HUDEP-2 (cell line): ENCODE measurements around the gene CHST3.
A peak's percentile ranks its signal among the peaks of the same experiment; 100 is the strongest.
"Not testable (repeated sequence)": the region's sequence is repeated elsewhere in the genome, so short reads cannot be mapped to it uniquely, and the experiment has no call there.

Experiments
- DNase-seq, 76 experiments: peaks; one replicate each; lab custom pipeline; 2025; ENCODE audit not compliant: unreplicated experiment in 76 of 76; lab: John Stamatoyannopoulos, UW

The CHST3 gene

DNA sequence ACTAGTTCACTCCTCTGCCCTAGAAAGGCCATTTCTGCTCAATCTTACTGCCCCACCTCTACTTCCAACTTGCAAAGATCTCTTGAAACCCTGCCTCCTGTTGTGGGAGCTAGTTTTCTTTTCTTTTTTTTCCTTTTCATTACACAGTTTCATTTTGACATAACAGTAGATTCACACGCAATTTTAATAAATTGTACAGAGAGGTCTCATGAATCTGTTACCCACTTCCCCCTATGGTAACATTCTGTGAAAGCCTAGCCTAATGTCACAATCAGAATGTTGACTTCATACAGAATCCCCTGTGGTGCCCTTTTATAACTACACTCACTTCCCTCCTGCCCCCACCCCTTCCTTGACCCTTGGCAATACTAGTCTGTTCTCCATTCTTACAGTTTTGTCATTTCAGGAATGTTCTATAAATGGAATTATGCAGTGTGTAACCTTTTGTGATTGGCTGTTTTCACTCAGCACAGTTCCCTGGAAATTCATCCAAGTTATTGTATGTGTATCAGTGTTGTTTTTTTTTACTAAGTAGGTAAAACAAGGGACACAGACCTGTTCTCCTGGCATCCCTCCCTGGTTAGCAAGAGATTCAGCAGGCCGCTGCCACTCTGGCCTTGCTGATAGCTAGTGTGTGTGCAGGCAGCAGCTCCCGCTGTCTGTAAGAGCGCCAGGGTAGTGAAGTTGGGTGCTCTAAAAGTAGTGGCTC lies 21.5 kb downstream of the CHST3 start:
- DNase-seq = no peak

DNA sequence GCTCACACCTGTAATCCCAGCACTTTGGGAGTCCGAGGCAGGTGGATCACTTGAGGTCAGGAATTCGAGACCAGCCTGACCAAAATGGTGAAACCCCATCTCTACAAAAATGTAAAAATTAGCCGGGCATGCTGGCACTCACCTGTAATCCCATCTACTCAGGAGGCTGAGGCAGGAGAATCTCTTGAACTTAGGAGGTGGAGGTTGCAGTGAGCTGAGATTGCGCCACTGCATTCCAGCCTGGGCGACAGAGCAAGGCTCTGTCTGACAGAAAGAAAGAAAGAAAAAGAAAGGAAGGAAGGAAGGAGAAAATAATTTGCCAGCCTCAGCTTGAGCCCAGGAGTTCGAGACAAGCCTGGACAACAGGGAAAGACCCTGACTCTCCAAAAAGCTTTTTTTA lies 24.7 kb downstream of the CHST3 start:
- not testable (repeated sequence) for DNase-seq

DNA sequence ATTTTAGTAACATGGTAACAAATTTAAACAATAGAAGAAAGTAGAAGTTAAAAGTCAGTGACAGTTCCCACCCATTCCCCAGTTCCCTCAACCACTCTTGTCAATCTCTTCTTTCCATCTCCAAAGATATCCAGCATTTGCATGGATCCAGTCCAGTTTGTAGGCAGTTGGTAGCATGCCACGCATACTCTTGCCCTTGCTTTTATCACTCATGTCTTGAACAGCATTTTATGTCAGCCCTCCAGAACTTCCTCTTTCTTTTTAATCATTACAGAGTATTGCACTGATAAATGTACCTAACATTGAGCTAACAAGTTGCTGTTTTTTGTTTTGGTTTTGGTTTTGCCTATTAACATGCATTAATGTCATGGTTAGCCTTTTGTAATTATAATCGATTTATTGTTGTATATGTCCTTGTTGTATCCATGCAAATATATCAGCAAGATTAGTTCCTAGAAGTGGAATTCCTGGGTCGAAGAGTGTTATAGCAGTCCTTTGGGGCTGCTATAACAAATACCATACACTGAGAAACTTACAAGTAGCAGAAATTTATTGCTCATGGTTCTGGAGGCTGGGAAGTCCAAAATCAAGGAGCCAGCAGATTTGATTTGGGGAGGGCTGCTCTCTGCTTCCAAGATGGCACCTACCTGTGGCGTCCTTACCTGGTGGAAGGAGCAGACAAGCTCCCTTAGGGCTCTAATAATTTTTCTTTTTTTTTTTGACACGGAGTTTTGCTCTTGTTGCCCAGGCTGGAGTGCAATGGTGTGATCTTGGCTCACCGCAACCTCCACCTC lies 25.7 kb downstream of the CHST3 start:
- DNase-seq = peak in 3 of 76 experiments; percentile 7 to 23 (median 13)

DNA sequence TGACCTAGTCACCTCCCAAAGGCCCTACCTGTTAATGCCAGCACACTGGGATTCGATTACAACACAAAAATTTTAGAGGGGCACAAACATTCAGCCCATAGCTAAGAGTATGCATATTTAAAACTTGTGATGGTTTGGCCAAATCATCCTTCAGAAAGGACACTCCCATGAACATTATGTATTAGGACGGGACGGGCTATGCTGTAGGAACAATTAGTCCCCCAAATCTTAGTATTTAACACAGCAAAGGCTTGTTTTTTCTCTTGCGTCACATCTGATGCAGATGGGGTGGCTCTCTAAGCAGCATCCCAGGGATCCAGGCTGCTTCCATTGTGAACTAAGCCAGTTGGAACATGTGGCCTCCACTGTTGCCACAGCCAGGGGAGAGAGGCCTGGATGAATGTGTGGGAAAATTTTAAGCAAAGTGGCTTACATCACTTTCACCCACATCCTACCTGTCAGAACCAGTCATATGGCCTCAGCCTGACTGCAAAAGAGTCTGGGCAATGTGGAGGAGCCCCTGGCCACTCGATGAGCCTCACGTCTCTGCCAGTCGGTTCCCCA lies 26.6 kb downstream of the CHST3 start:
- DNase-seq = no peak

DNA sequence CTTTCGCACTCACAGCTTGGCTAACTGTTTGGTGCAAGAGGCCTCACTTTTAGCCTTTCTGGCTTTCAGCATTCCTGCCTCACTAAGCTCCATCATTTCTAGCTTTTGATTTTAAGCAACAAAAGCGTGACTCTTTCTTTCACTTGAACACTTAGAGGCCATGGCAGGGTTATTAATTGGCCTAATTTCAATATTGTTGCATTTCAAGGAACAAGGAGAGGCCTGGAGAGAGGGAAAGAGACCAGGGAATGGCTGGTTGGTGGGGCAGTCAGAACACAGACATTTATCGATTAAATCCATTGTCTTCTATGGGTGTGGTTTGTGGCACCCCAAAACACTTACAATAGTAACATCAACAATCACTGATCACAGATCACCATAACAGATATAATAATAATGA lies 31.3 kb downstream of the CHST3 start:
- no peak for DNase-seq

DNA sequence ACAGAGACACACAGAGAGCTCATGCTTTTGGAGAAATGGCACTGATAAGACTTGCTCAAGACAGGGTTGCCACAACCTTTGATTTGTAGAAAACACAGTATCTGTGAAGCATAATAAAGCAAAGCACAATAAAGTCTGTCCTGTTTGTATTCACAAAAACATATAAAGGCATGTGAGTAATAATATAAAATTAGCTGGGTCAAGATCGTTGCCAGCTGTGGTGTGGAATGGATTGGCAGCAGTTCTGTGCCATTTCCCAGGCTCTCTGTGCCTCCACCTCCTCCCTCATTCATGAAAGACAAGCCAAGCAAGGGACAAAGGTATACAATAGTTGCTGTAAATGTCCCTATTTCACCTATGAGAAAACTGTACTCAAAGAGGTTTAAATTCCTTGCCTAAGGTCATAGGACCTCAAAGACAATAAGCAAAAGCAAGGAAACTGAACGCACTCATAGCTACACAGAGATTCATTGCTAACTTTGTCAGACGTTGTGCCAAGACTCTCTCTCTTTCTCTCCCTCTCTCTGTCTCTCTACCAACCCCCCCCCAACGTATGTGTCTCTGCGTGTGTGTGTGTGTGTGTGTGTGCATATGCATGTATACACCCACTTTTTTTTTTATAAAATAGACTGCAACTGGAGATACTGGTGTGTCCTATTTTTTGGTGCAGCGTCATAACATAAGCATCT lies 31.8 kb downstream of the CHST3 start:
- no peak for DNase-seq

DNA sequence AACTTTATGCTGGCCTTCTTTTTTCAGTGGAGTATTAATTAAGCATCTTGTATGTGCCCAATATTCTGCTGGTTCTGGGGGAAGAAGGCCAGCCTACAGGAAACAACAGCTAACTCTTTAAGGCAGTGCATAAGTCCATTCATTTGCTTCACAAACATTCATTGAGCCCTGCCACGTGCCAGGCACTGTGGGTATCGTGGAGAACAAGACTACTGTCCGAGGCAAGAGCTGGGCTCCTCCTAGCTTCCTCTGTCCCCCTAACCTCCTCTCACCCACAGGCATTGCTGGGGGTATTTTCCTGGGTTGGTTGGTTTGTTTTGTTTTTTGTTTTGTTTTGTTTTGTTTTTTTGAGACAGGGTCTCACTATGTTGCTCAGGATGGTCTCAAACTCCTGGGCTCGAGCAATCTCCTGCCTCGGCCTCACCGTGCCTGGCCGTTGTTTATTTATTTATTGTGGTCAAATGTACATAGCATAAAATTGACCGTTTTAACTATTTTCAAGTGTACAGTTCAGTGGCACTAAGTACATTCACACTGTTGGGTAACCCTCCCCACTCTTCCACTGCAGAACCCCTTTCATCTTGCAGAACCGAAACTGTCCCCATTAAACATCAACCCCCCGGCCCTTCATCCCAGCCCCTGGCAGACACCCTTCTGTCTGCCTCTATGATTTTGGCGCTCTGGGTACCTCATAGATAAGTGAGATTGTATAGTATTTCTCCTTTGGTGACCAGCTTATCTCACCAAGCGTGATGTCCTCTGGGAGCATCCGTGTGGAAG lies 32.6 kb downstream of the CHST3 start:
- no peak for DNase-seq

DNA sequence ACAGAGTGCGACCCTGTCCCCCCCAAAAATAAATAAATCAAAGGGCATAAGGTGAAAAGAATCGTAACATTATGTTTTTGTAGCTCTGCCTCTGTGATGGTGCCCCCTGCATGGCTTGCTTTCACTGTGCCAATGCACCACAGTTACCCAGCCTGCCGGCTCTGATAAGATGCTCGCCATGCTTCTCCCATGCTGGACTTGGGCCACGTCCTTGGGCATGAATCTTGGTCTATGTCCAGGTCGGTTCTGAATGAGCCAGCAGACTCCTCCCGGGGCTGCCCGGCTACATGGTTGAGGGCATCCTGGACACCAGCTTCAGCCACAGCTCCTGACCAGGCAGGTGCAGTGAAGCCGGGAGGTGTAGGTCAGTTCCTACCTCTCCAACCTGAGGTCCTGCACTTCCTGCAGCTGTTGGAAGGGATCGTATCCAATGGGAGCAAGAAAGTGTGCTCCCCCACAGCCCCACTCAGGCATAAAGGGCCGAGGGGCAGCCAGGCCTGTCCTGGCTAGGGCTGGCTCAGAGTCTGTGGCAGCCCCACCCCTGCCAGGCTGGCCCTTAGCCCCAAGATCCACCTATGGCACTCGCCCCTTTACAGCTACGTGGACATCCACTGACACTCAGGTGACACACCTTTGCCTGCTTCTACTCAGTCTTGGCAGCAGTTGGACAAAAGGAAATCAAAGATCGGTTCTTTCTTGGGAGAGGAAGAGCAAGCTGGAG lies 34.1 kb downstream of the CHST3 start:
- peak in 12 of 76 experiments; percentile 1 to 40 (median 12) for DNase-seq

DNA sequence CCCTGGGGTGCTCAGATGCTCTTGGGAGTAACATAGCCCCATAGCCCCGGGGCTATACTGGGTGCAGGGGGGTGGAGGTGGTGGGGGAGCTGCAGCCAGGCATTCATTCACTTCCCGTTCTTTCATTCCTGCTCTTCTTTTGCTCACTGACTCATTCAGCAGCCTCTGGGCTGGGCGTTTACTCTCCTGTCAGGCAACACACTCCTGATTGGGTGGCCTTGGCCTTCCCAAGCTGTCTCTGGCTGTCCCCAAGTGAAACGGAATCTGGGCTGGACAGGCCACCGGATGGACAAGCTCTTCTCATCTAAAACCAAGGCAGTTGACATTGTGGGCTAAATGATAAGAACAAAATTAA lies 34.6 kb downstream of the CHST3 start:
- no peak for DNase-seq

DNA sequence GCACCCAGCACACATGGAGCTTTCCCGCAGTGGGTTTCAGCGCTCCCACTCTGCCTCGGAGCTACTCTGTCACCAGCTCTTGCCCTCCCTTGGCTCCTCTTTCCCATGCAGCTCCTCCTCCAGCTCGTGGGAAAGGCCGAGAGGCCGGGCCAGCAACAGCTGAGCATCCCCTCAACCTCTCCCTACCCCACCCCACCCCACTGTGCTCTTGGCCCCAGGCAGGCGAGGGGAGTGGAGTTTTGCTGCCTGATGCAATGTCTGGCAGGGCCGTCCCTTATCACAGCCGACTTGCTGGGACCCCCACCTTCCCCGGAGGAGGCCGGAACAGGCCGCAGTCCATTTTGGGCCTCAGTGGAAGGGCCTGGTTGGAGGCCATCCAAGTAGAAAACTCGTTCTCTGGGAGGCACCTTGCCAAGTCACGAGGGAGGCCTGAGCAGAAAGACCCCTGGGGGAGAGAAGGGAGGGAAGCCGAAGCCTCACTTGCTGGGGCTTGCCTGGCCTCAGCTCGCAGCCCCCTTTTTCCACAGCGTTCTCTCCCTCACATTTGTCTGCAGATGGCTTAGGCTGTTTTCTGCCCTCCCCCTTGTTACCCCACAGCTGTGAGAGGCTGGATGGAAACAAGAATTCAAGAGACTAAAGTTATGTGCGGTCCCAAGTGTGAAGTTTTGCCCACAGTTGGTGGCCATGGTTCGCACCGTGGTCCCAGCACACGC lies 35.3 kb downstream of the CHST3 start:
- no peak for DNase-seq

DNA sequence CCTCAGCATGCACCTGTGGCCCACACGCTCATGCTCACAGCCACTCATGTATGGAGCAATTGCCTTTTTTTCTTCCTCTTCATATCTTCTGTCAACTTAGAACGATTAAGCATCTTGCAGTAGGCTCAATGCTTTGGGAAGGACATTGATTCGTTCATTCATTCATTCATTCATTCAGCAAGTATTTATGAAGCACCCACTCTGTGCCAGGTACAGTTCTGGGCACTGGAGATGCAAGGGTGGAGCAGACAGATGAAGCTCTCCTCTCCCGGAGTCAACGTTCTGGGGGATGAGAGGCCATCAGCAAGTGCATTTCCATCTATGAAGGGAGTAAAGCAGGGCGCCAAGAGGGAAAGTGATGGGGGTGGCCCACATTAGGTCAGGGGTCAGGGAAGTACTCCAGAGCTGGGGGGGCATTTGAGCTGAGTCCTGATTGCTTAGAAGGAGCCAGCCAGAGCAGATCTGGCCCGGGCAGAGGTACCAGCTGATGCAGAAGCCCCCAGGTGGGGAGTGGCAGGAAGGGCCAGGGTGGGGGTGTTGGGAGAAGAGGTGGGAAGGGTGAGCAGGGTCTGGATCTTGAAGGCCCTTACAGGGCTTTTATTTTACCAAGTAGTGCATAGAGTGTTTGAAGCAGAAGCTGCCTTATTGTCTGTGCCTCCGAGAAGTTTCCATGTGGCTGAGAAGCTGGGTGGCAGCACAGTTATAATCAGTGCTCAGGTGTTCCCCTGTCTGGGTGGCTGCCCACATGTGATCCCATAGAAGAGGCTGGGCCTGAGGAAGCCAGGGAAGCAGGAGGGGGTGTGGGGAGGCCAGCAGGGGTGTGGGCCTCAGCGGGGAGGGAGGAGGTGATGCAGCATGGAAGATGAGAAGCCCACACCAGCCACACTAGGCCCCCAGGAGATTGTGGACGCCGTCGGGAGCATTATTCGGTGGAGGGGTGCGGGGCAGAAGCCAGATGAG lies 36.2 kb downstream of the CHST3 start:
- DNase-seq = no peak

DNA sequence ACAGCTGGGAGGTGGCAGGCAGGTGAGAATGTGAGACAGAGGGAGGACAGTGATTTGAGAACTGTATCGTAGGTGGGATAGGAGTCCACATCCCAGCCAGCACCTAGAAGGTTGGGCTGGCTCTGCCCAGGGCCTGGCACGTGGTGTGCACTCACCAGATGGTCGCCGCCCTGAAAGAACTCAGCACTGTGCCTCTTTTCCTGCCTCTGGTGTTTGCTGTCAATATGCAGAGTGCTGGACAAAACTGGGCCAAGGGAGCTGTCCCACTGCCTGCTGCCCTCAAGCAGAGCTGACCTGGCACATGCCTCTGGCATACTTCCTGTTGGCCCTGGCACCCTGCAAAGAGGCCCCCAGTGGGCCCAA lies 36.8 kb downstream of the CHST3 start:
- no peak for DNase-seq

DNA sequence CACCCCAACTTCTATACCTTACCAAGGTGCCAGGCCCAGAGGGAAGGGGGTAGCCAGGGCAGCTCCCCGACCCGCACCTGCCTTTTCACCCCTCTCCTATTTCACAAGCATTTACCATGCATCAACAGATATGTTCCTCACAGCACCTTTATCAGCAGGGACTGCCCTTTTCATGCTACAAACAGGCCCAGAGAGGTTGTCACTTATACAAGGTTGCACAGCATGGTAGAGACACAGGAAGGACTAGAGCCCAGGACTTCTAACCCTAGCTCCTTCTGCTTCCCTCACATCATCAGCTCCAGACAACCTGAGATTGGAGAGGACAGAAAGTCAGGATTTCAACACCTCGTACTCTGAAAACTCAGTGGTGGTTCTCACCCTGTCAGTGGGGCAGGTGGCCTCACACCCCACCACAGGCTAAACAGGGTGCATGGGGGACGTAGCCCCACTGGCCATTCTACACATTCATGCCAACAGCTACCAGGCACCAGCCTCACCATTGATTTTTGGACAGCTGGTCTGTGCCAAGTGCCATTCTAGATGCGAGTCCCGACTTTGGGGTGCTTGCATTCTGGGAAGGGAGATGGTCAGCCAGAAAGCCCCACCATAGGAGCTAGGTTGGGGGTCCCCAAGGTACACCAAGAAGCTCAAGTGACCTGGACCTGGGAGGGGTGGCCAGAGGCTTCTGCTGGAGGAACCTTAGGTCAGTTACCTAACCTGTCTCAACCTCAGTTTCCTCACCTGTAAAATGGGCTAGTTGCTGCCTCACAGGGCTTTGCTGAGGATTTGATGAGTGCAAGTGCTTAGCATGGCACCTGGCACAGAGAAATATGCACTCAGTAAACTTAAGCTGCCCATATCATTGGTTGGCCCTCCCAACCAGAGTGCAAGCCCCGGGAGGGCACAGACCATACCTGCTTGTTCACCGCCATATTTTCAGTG lies 38.4 kb downstream of the CHST3 start:
- DNase-seq = no peak

DNA sequence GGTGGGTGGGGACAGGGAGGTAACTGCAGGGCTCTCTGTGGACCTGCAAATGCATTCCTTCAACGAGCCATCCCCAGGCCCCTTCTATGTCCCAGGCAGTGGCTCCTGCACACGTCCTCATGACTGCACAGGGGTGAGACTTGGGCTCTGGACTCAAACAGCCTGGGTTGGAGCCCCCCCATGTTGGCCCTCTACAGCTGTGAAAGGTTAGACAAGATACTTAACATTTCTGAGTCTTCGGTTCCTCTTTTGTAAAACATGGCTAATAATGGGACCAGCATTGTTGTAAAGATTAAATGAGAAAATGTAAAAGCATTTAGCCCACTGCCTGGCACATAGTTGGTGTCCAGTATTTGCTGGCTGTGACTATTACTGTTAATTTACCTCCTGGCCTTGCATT lies 41.8 kb downstream of the CHST3 start:
- no peak for DNase-seq

DNA sequence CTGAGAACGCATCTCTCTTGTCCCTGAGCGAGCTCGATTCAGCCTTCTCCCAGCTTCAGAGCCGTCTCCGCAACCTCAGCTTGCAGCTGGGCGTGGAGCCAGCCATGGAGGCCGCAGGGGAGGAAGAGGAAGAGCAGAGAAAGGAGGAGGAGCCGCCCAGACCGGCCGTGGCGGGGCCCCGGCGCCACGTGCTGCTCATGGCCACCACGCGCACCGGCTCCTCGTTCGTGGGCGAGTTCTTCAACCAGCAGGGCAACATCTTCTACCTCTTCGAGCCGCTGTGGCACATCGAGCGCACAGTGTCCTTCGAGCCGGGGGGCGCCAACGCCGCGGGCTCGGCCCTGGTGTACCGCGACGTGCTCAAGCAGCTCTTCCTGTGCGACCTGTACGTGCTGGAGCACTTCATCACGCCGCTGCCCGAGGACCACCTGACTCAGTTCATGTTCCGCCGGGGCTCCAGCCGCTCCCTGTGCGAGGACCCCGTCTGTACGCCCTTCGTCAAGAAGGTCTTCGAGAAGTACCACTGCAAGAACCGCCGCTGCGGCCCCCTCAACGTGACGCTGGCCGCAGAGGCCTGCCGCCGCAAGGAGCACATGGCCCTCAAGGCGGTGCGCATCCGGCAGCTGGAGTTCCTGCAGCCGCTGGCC lies 43.2 kb downstream of the CHST3 start:
- DNase-seq = no peak

DNA sequence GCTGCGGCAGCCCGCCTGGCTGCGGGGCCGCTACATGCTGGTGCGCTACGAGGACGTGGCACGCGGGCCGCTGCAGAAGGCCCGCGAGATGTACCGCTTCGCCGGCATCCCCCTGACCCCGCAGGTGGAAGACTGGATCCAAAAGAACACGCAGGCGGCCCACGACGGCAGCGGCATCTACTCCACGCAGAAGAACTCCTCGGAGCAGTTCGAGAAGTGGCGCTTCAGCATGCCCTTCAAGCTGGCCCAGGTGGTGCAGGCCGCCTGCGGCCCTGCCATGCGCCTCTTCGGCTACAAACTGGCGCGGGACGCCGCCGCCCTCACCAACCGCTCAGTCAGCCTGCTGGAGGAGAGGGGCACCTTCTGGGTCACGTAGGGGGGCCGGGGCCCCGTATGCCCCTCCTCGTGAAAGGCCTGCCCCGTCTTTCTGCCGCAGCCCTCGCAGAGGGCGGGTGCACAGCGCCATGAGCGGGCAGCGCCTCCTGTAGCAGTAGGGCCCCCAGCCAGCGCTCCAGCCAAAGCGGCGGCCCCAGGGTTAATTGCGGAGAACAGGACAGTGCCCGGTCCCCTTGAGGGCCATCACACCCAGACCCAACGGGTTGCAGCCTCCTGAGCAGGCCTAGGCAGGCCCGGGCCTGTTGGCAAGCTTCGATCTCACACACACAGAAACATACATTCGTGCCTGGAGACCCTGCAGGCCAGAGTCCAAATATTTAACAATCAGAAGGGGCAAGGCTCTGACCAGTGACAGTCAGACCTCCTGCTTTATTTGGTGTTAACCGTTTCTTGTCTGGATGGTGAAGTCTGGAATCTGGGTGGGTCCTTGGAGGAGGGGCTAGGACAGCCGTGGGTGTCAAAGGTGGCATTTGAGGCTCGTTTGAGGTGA lies 44.1 kb downstream of the CHST3 start:
- DNase-seq = no peak
